AG04449 (cell line): Measurements from ENCODE around the gene MPL.

Experiments used
- CTCF ChIA-PET: fragments of 350-600 bp; formaldehyde crosslinking; extraction: SDS; loops from one replicate; lab custom pipeline; 2021; ENCODE audit warnings: antibody characterized with exemption; lab: Yijun Ruan, JAX
- POLR2A ChIA-PET: fragments of 400-600, 350-600 bp; formaldehyde crosslinking; extraction: SDS; loops from one replicate; lab custom pipeline; 2020; ENCODE audit warnings: antibody characterized with exemption, inconsistent platforms; lab: Yijun Ruan, JAX
- DNase-seq: peaks from one replicate; pipeline ENCODE4 v3.0.0-alpha.2; 2010; ENCODE audit warnings: low read depth, low spot score
- H3K4me3 ChIP-seq: 2 replicates; pipeline ENCODE4 v1.5.1; 2011; ENCODE audit warnings: low read depth, mild to moderate bottlenecking, control low read depth, low read length
- TF ChIP-seq, protein P1 (sequence below): IDR thresholded peaks from one replicate; pipeline ENCODE4 v1.5.1; 2011; ENCODE audit warnings: mild to moderate bottlenecking, moderate library complexity, low read length, control low read depth, inconsistent platforms; ENCODE audit not compliant: insufficient read depth; ENCODE audit errors: missing control alignments

Gene MPL

GRCh38 chr1:43325381-43325780, 12.2 kb upstream of the MPL start:
- CTCF ChIA-PET, result interaction anchor here (1.3 kb wide), 1 partner anchor 98 kb away, joined by 4 read pairs; no protein-coding TSS in a partner anchor
- POLR2A ChIA-PET, result no interaction called here
- no peak overlapping the region for H3K4me3 ChIP-seq
- no peak for DNase-seq
- TF ChIP-seq, protein P1, sequence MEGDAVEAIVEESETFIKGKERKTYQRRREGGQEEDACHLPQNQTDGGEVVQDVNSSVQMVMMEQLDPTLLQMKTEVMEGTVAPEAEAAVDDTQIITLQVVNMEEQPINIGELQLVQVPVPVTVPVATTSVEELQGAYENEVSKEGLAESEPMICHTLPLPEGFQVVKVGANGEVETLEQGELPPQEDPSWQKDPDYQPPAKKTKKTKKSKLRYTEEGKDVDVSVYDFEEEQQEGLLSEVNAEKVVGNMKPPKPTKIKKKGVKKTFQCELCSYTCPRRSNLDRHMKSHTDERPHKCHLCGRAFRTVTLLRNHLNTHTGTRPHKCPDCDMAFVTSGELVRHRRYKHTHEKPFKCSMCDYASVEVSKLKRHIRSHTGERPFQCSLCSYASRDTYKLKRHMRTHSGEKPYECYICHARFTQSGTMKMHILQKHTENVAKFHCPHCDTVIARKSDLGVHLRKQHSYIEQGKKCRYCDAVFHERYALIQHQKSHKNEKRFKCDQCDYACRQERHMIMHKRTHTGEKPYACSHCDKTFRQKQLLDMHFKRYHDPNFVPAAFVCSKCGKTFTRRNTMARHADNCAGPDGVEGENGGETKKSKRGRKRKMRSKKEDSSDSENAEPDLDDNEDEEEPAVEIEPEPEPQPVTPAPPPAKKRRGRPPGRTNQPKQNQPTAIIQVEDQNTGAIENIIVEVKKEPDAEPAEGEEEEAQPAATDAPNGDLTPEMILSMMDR, result no peak

- TF ChIP-seq, protein P1, result no peak
- ChIA-PET POLR2A (no interaction called here), CTCF (no interaction called here)
- H3K4me3 ChIP-seq, result no peak overlapping the region
- no peak for DNase-seq
Measured at GRCh38 chr1:43327549-43328292, 9.9 kb upstream of the MPL start.

GRCh38 chr1:43329995-43330751, 7.4 kb upstream of the MPL start:
- H3K4me3 ChIP-seq, result no peak overlapping the region
- POLR2A ChIA-PET, result no interaction called here
- CTCF ChIA-PET, result interaction anchor here (0.7 to 1.1 kb wide), 3 partner anchors 14 to 103 kb away, joined by 3 read pairs; no protein-coding TSS in a partner anchor
- TF ChIP-seq, protein P1, result no peak
- DNase-seq, result no peak

DNA sequence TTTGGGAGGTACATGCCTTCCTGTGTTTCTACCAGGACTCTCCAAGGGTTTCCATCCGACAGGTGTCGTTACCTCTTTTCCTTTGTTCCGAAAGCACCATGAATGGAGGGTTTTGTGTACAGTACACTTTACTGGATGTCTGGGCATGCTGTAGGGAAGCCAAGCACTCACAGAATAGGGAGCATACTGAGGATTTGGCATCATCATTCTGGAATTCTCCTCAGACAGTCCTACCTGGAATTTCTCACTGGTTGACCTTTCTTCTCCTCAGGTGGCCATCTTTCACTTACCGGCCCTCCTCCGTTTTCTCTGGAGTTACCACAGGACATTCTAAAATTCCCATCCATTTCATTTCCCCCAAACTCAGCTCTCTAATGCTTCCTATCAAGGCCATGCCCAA, 5.9 kb upstream of the MPL start:
- TF ChIP-seq, protein P1, result no peak
- no peak for DNase-seq
- CTCF ChIA-PET, result no interaction called here
- H3K4me3 ChIP-seq, result no peak overlapping the region
- POLR2A ChIA-PET, result no interaction called here

DNA sequence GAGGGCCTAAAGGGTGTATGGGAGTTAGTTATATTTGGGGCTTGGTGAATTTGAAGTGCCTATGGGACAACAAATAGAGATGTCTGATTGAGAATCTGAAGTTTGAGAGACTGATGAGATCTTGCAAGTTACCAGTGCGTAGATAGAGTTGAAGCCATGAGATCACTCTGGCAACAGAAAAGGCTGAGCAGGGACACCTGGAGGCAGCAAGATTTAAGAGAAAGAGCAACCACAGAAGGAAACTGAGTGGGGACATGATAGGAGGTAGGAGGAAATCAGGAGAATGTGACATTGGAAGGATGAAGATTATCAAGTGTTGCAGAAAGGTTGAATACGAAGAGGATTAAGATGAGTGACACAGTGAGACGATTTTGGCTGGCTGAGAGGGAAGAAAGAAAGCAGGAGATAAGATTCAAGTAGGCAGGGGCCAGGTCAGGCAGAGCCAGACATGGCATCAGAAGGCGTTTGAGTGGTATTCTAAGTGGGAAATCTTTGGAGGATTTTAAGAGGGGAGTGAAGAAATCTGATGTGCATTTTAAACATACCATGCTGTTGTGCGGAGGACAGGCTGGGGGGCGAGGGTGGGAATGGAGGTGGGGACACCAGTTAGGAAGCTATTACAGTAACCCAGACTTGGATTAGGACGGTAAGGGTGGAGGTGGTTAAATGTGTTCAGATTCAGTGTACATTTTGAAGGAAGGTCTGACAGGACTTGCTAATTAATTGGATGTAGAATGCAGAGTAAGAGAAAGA, 3.0 kb upstream of the MPL start:
- TF ChIP-seq, protein P1, result no peak
- ChIA-PET POLR2A (no interaction called here), CTCF (no interaction called here)
- H3K4me3 ChIP-seq, result no peak overlapping the region
- DNase-seq, result no peak
